HG02885 (cell line): ENCODE data around the gene KLHL7.
"Not testable (repeated sequence)": the region's sequence is repeated elsewhere in the genome, so short reads cannot be mapped to it uniquely, and the experiment has no call there.

Experiments used
- ATAC-seq: cut with Tn5 transposase; IDR thresholded peaks from one replicate; pipeline ENCODE4 v1.9.1; 2021; ENCODE audit warnings: mild to moderate bottlenecking; ENCODE audit not compliant: unreplicated experiment, poor library complexity

The KLHL7 gene

DNA sequence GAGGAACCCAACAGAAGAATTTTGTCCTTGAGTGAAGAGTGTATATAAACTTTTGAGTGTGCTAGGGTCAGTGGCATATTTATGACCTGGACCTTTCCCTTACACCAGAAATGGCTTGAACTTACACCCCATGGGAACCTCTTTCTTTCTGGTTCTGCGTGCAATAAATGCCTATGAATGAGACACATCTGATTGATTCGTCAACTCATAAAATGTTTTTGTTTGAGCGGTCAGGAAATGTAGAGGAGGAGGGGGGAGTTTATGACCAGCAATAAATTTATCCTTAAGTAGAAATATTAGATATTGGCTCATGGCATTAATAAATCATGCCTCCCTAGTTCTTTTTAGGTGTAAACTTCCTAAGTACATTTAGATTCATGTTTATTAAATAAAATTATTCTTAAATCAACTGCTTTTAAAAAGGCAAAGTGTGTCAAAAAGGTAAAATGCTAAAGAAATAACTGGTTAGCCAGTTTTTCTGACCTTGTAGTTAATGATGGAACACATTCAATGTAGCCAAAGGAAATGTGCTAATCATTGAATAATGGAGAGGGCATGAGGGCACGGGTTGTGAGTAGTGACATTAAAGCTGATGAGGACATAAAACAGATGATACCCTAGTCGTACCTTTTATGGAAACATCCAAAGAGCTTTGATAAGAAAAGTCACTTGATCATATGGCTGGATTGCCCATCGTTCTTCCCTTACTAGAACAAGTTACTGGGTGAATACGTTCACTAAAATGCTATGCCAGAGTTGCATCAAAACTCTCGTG lies 62.7 kb downstream of the KLHL7 start:
- no peak for ATAC-seq

DNA sequence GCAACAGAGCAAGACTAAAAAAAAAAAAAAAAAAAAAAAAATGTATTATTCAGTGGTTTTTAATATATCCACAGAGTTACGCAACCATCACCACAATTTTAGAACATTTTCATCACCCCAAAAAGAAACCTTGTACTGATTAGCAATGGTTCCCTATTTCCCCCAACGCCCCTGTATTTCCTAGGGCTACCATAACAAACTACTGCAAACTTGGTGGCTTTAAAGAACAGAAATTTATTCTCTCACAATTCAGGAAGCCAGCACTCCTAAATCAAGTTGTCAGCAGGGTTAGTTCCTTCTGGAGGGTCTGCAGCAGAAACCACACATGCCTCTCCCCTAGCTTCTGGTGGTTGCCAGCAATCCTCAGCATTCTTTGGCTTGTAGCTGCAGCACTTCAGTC lies 70.4 kb downstream of the KLHL7 start:
- no peak for ATAC-seq

DNA sequence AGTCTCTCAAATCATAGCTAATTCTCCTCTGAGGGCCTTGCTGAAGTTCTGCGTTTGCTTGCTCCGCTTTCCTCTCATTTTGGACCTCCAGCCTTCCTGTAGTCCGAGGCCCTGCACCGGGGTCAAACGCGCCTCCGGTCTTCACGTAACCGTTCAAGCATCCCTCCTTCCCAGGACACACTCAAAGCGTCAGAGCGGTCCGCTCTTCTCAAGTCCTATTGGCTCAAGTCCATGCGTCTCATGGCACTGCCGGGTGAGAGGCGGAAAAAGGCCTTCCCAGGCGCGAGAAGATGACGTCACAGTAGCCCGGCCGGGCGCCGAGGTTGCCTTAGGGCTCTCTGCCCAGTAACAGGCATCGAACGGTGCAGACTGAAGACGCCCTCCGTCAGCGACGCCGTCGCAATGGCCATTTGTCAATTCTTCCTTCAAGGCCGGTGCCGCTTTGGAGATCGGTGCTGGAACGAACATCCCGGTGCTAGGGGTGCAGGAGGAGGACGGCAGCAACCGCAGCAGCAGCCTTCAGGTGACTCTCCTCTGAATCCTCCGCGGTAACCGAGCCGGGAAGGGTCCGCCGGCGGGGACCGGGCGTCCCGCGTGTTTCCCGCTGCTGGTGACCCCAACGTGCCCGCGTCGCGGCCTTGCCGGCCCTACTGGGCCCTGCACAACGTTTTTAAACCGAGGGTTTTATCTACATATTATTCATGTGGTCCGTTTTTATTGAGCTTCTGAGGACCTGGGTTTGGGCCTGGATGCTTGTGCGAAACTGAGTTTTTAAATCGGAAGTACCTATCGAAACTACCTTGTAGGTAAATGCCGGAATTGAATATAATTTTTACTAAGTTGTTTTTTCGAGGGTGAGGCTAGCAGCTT lies 76.3 kb downstream of the KLHL7 start, which contains the start of gene NUP42:
Gene NUP42 (plus strand): TSS at position 365 of the 870 bp plus-strand sequence. CDS start 38 bp downstream, at position 403.
- peak; percentile 97 for ATAC-seq

DNA sequence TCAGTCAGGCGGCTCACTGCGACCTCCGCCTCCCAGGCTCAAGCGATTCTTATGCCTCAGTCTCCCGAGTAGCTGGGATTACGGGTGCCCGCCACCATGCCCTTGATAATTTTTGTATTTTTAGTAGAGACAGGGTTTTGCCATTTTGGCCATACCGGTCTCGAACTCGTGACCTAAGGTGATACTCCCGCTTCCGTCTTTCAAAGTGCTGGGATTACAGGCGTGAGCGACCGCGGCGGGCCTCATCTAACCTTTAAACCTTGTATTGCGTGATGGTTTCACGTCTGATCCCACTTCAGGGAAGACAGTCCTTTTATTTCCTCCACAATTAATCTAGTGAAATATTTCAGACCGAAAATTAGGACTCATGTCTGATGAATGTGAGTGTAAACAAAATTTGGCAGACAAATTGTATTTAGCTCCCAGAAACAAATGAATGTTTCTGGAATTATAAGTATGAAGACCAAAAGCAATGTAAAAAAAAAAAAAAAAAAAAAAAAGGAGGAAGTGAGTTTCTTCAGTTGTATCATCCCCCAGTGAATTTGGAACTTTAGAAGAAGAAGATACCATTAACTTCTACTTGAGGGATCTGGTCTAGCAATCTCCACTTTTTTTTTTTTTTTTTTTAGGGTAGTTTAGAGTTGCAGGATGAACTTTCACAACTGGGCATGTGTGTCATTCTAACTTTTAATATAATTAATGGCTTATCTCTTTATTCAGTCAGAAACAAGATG lies 77.9 kb downstream of the KLHL7 start:
- ATAC-seq, result no peak

- ATAC-seq, result no peak
Measured at GRCh38 chr7:23184291-23184690, 78.7 kb downstream of the KLHL7 start.

DNA sequence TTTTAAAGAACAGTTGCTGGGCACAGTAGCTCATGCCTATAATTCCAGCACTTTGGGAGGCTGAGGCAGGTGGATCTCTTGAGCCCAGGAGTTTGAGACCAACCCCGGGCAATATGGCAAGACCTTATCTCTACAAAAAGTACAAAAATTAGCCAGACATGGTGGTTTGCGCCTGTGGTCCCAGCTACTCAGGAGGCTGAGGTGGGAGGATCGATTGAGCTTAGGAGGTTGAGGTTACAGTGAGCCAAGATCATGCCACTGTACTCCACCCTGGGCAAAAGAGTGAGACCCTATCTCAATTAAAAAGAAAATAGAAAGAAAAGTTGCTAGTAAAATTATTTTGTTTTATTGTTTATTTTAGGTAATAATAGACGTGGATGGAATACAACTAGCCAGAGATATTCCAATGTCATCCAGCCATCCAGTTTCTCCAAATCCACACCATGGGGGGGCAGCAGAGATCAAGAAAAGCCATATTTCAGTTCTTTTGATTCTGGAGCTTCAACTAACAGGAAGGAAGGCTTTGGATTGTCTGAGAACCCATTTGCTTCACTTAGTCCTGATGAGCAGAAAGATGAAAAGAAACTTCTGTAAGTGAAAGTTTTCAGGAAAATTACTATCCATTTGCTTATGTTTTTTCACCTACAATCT lies 79.2 kb downstream of the KLHL7 start:
- no peak for ATAC-seq

GRCh38 chr7:23185980-23186379 lies 80.4 kb downstream of the KLHL7 start:
- ATAC-seq, result no peak

GRCh38 chr7:23191022-23191421 lies 85.4 kb downstream of the KLHL7 start:
- ATAC-seq, result no peak

DNA sequence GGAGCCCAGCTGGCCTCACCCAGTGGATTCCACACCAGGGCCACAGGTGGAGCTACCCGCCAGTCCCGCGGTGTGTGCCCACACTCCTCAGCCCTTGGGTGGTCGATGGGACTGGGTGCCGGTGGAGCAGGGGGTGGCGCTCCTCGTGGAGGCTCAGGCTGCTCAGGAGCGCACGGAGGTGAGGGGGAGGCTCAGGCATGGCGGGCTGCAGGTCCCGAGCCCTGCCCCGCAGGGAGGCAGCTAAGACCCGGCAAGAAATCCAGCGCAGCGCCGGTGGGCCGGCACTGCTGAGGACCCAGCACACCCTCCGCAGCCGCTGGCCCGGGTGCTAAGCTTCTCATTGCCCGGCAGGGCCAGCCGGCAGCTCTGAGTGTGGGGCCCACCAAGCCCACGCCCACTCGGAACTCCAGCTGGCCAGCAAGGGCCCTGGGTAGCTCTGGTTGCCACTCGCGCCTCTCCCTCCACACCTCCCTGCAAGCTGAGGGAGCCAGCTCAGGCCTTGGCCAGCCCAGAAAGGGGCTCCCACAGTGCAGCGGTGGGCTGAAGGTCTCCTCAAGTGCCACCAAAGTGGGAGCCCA lies 88.2 kb downstream of the KLHL7 start:
- ATAC-seq, result not testable (repeated sequence)

DNA sequence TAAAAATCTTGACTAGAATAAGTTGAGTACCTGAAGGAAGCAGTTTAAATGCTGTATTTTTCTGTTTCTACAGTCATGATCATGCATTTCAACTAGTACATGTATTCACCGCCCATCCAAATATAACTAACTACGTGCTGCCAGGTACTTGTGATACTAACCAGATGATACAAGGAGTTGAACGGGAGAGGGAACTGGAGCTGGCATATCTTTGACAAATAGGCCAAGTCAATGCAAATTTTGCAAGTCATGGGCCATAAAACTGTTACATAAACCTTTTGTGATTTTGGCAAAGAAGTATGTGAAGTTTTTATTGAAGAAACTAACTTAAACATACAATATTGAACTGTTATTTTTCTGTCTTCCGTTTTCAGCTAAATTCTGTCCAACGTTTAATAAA lies 90.7 kb downstream of the KLHL7 start:
- no peak for ATAC-seq

DNA sequence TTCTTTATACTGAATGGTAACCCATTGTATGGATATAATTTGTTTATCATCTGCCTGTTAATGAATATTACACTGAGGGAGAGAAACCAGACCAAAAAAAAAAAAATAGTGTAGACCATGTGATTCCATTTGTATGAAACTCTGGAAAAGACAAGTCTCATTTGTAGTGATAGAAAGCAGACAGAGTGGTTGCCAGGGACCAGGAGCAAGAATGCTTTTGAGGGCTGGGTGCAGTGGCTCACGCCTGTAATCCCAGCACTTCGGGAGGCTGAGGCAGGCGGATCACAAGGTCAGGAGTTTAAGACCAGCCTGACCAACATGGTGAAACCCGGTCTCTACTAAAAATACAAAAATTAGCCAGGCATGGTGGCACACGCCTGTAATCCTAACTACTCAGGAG lies 92.2 kb downstream of the KLHL7 start:
- not testable (repeated sequence) for ATAC-seq

- ATAC-seq, result no peak
Measured at GRCh38 chr7:23200331-23200730, 94.7 kb downstream of the KLHL7 start.

DNA sequence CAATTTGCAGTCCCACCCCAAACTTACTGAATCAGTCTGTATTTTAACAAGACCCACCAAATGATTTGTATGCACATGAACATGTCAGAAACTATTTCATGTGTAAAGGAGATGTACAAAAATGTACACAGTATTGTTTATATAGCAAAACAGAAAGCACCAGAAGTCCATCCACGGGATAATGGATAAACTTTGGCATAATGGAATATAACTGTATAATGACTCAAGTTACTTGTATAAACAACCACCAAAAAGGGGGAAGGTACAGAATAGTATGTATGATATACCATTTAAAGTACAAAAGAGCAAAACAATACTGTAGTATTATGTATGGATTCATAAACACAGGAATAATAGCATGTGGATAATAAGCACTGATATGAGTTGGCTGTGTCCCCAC lies 98.7 kb downstream of the KLHL7 start:
- no peak for ATAC-seq

- no peak for ATAC-seq
Measured at GRCh38 chr7:23205577-23205908, 100.0 kb downstream of the KLHL7 start.

GRCh38 chr7:23205909-23206767 lies 100.6 kb downstream of the KLHL7 start:
- no peak for ATAC-seq

DNA sequence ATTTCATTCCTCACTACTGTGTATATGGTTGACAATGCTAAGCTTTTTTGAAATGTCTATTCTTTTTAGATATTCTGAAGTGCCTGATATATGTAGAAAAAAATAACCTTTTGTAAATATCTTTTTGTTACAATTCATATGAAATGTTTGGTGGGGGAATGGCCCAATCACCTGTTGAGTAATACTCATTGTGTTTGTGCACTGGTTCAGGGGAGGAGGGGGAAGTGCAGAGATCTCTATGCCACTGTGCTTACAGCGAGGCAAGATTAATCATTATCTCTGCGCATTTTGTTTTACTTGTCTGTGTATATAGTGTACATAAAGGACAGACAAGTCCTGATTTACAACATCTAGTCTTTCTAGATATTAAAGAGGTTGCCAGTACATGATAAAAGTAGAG lies 101.4 kb downstream of the KLHL7 start:
- no peak for ATAC-seq

- no peak for ATAC-seq
Measured at GRCh38 chr7:23207884-23208283, 102.3 kb downstream of the KLHL7 start.

DNA sequence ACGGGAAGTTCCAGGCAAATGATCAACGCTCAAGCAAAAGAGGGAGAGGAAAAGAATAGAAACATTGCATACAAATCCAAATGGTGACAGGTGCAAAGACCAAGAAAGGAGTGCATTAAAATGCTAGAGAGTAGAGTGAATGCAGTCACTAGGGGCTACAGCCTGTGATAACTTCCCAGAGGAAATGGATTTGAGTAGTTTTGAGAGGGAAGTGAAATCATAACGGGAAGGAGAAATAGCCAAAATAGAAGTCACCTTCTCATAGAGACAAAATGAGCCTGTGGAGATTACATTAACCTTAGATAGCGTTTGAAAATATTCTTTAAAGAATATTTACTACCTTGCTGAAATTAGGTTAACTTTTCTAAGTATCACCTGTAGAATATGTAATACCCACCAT lies 102.7 kb downstream of the KLHL7 start:
- ATAC-seq, result no peak

GRCh38 chr7:23210506-23210905 lies 104.9 kb downstream of the KLHL7 start:
- no peak for ATAC-seq
